SK-N-SH (cell line): ENCODE measurements around the gene STKLD1. TPM values are rescaled to one million over a fixed set of nuclear protein-coding genes. Genes with fewer than 3 reads are reported as not detected.

Experiments used
- CTCF ChIA-PET: fragments of 300-600, 350-600 bp; formaldehyde crosslinking; extraction: SDS; loops from one replicate; lab custom pipeline; 2021; lab: Yijun Ruan, JAX
- POLR2A ChIA-PET: fragments of 350-600 bp; sonication (Branson Sonifier 250); formaldehyde crosslinking; extraction: SDS; loops from one replicate; lab custom pipeline; 2020; ENCODE audit warnings: antibody characterized with exemption, inconsistent platforms; lab: Yijun Ruan, JAX
- DNase-seq: peaks from one replicate; pipeline ENCODE4 v3.0.0; 2012
- H2AFZ ChIP-seq: fragments of 200-600 bp; sonication (generic); 2 replicates; pipeline ENCODE4 v1.8.1; 2016; ENCODE audit warnings: antibody characterized with exemption, mild to moderate bottlenecking, low read depth
- H3F3A ChIP-seq: fragments of 200-600 bp; sonication (generic); replicated peaks from 2 replicates; pipeline ENCODE3; 2016; ENCODE audit warnings: antibody characterized with exemption, mild to moderate bottlenecking; ENCODE audit not compliant: insufficient read depth
- H3K27ac ChIP-seq, 2 experiments: fragments of 200-500 bp in 1 of 2; fragments of 200-600 bp in 1 of 2; sonication (Bioruptor generic) in 1 of 2; sonication (generic), shearing (Covaris generic) in 1 of 2; 2 replicates each; pipeline versions ENCODE4 v1.5.1 to v1.6.1; 2014 to 2016; ENCODE audit warnings: low read depth in 2 of 2, inconsistent platforms in 1 of 2, low read length in 1 of 2, mild to moderate bottlenecking in 1 of 2, mixed read lengths in 1 of 2
- H3K27me3 ChIP-seq: fragments of 200-600 bp; sonication (generic), shearing (Covaris generic); 2 replicates; pipeline ENCODE4 v1.6.1; 2016; ENCODE audit warnings: mixed run types; ENCODE audit not compliant: insufficient read depth
- H3K36me3 ChIP-seq, 2 experiments: fragments of 200-500 bp in 1 of 2; fragments of 200-600 bp in 1 of 2; sonication (Bioruptor generic) in 1 of 2; sonication (generic) in 1 of 2; replicated peaks in 1 of 2; 2 replicates each; pipeline versions ENCODE3 to v1.5.1; 2014 to 2016; ENCODE audit warnings: low read length in 1 of 2, mild to moderate bottlenecking in 1 of 2; ENCODE audit not compliant: insufficient read depth in 2 of 2, control insufficient read depth in 1 of 2
- H3K4me1 ChIP-seq, 2 experiments: fragments of 200-500 bp in 1 of 2; fragments of 200-600 bp in 1 of 2; sonication (Bioruptor generic) in 1 of 2; sonication (generic), shearing (Covaris generic) in 1 of 2; 2 replicates each; pipeline versions ENCODE4 v1.5.1 to v1.6.1; 2014 to 2016; ENCODE audit warnings: low read depth in 1 of 2, low read length in 1 of 2, mixed run types in 1 of 2; ENCODE audit not compliant: insufficient read depth in 2 of 2, control insufficient read depth in 1 of 2
- H3K4me2 ChIP-seq: fragments of 200-600 bp; sonication (generic), shearing (Covaris generic); 2 replicates; pipeline ENCODE4 v1.6.1; 2017; ENCODE audit warnings: mixed run types
- H3K4me3 ChIP-seq, 2 experiments: fragments of 200-500 bp in 1 of 2; fragments of 200-600 bp in 1 of 2; sonication (Bioruptor generic) in 1 of 2; sonication (generic), shearing (Covaris generic) in 1 of 2; 2 replicates each; pipeline versions ENCODE4 v1.5.1 to v1.8.1; 2014 to 2016; ENCODE audit warnings: low read depth in 2 of 2, inconsistent platforms in 1 of 2, low read length in 1 of 2, mild to moderate bottlenecking in 1 of 2, mixed read lengths in 1 of 2, moderate library complexity in 1 of 2
- H3K79me2 ChIP-seq: fragments of 200-600 bp; sonication (generic); 2 replicates; pipeline ENCODE4 v1.8.1; 2017; ENCODE audit warnings: mild to moderate bottlenecking; ENCODE audit not compliant: insufficient read depth
- H3K9ac ChIP-seq: fragments of 200-600 bp; sonication (generic); 2 replicates; pipeline ENCODE4 v1.6.1; 2017; ENCODE audit warnings: mixed run types
- H3K9me2 ChIP-seq: fragments of 200-600 bp; sonication (generic); 2 replicates; pipeline ENCODE4 v1.6.1; 2017; ENCODE audit warnings: mixed run types
- H3K9me3 ChIP-seq: fragments of 200-600 bp; sonication (generic); 2 replicates; pipeline ENCODE4 v1.6.1; 2017; ENCODE audit warnings: mixed run types, mild to moderate bottlenecking, moderate library complexity
- H4K20me1 ChIP-seq: fragments of 200-600 bp; sonication (generic); 2 replicates; pipeline ENCODE4 v1.6.1; 2017; ENCODE audit warnings: mild to moderate bottlenecking, mixed run types; ENCODE audit not compliant: insufficient read depth
- EZH2phosphoT487 ChIP-seq: fragments of 200-600 bp; sonication (generic); IDR thresholded peaks from 2 replicates; pipeline ENCODE4 v1.6.1; 2017; ENCODE audit warnings: low read depth, mixed run types, mild to moderate bottlenecking, antibody characterized with exemption, moderate library complexity, borderline replicate concordance
- FOXJ3 ChIP-seq: sonication (generic); formaldehyde crosslinking; IDR thresholded peaks from 2 replicates; pipeline ENCODE4 v1.5.1; 2020; ENCODE audit warnings: mild to moderate bottlenecking, missing genetic modification reagents
- GABPA ChIP-seq: IDR thresholded peaks from 2 replicates; pipeline ENCODE4 v1.4.0; 2012; ENCODE audit warnings: low read depth, mild to moderate bottlenecking
- MAX ChIP-seq: IDR thresholded peaks from 2 replicates; pipeline ENCODE4 v1.4.0; 2012; ENCODE audit warnings: low read depth
- REST ChIP-seq: IDR thresholded peaks from 2 replicates; pipeline ENCODE4 v1.6.1; 2012; ENCODE audit warnings: mild to moderate bottlenecking, low read depth, low read length, moderate library complexity
- RFX5 ChIP-seq: IDR thresholded peaks from 2 replicates; pipeline ENCODE4 v1.6.1; 2012; ENCODE audit warnings: mild to moderate bottlenecking, improper control_type of control experiment, low read length
- USF1 ChIP-seq: IDR thresholded peaks from 2 replicates; pipeline ENCODE4 v1.4.0; 2012; ENCODE audit warnings: low read depth, borderline replicate concordance
- USF2 ChIP-seq: fragments of 150-350 bp; IDR thresholded peaks from 2 replicates; pipeline ENCODE4 v1.6.1; 2017; ENCODE audit warnings: antibody characterized with exemption, low read length, low read depth, borderline replicate concordance
- ZBTB33 ChIP-seq: IDR thresholded peaks from 2 replicates; pipeline ENCODE4 v1.4.0; 2012; ENCODE audit warnings: low read depth, borderline replicate concordance
- WGBS: methylation state at CpG from one replicate; pipeline ENCODE4 v1.1.6; 2017; ENCODE audit warnings: low lambda C conversion rate; 5-methylcytosine and 5-hydroxymethylcytosine counted together
- polyA plus RNA-seq, 3 experiments: library from polyadenylated mRNA; depleted of rRNA; stranded (reverse); fragments of >200 nt; gene quantifications; 2 replicates each; pipeline ENCODE4 v1.2.3, GENCODE V29; 2012

Gene STKLD1
- polyA plus RNA-seq, 1 of the 3 experiments (the other 2 are of a cell fraction) = 2.3 TPM

- TF ChIP-seq REST (no peak), RFX5 (no peak), MAX (no peak), USF1 (no peak), FOXJ3 (CRISPR knock-in tag) (no peak)
These were observed 43.8 kb upstream of the STKLD1 start (continued) for GRCh38 chr9:133332381-133332730.

GRCh38 chr9:133333011-133333410 lies 43.2 kb upstream of the STKLD1 start:
- no peak overlapping the region for H2AFZ ChIP-seq
- DNase-seq = no peak
- H3K27ac ChIP-seq = no peak overlapping the region
- peaks cover 21% of the 10 kb centered on the region for H3F3A ChIP-seq
- no peaks in the 10 kb centered on the region for H3K27me3 ChIP-seq
- H3K4me2 ChIP-seq = no peak overlapping the region
- H4K20me1 ChIP-seq = 0 out of 2 replicates have a peak, but pooled peaks cover 13% of the 10 kb centered on the region
- no peak overlapping the region for H3K9ac ChIP-seq
- ChIA-PET POLR2A (interaction anchor here (3.8 kb wide), 1 partner anchor 15 kb away, joined by 16 read pairs; the partner anchor contains the start of genes MED22 and RPL7A), CTCF (interaction anchor here (0.6 to 4.8 kb wide), 5 partner anchors 10 to 146 kb away, joined by 3 to 33 read pairs (median 4); partner anchors contain the start of genes MED22 and RPL7A)
- peaks cover 8 to 15% of the 10 kb centered on the region in 2 experiments; a peak in 1 of 4 replicates for H3K4me1 ChIP-seq
- H3K4me3 ChIP-seq = no peak overlapping the region
- H3K79me2 ChIP-seq = peaks cover 27% of the 10 kb centered on the region
- TF ChIP-seq FOXJ3 (CRISPR knock-in tag) = no peak
- no peak for TF ChIP-seq ZBTB33
- no peak for TF ChIP-seq GABPA
- TF ChIP-seq USF2 = no peak
- TF ChIP-seq EZH2phosphoT487 = no peak
- H3K9me2 ChIP-seq = no peaks in the 10 kb centered on the region
- 97% methylated on average over 11 of the region's 11 CpGs for WGBS
- peaks cover 38 to 46% of the 10 kb centered on the region in 2 experiments for H3K36me3 ChIP-seq
- no peaks in the 10 kb centered on the region for H3K9me3 ChIP-seq
